AG04450 (cell line): ENCODE measurements around the gene RFX4. TPM values are rescaled to one million over a fixed set of nuclear protein-coding genes. Genes with fewer than 3 reads are reported as not detected.

Source experiments
- CTCF ChIA-PET: fragments of 300-600, 350-600 bp; formaldehyde crosslinking; extraction: SDS; loops from one replicate; lab custom pipeline; 2022; ENCODE audit warnings: antibody characterized with exemption, inconsistent platforms; lab: Charles Lee
- POLR2A ChIA-PET: fragments of 350-600 bp; formaldehyde crosslinking; extraction: SDS; loops from one replicate; lab custom pipeline; 2021; ENCODE audit warnings: antibody characterized with exemption, inconsistent platforms; lab: Yijun Ruan, JAX
- DNase-seq: peaks from one replicate; pipeline ENCODE4 v3.0.0-alpha.2; 2011; ENCODE audit warnings: low read depth, low spot score
- H3K27ac ChIP-seq: one replicate; pipeline ENCODE4 v1.5.1; 2012; ENCODE audit warnings: low read depth, low read length, control low read depth
- H3K27me3 ChIP-seq: one replicate; pipeline ENCODE4 v1.6.0; 2012; ENCODE audit warnings: low read length; ENCODE audit not compliant: control insufficient read depth, insufficient read depth
- H3K4me3 ChIP-seq: 2 replicates; pipeline ENCODE4 v1.5.1; 2011; ENCODE audit warnings: mild to moderate bottlenecking, low read depth, low read length, control low read depth
- H3K9me3 ChIP-seq: 2 replicates; pipeline ENCODE4 v1.5.1; 2012; ENCODE audit warnings: low read length; ENCODE audit not compliant: control insufficient read depth, insufficient read depth
- polyA plus RNA-seq: library from polyadenylated mRNA; depleted of rRNA; stranded (reverse); fragments of >200 nt; gene quantifications from 2 replicates; pipeline ENCODE4 v1.2.3, GENCODE V29; 2011; rRNA removed
- TF ChIP-seq, protein P1 (sequence below): IDR thresholded peaks from 2 replicates; pipeline ENCODE4 v1.5.1; 2011; ENCODE audit warnings: low read depth, low read length, control low read depth, inconsistent platforms

RFX4 gene
- polyA plus RNA-seq, 1 experiment = not detected

DNA sequence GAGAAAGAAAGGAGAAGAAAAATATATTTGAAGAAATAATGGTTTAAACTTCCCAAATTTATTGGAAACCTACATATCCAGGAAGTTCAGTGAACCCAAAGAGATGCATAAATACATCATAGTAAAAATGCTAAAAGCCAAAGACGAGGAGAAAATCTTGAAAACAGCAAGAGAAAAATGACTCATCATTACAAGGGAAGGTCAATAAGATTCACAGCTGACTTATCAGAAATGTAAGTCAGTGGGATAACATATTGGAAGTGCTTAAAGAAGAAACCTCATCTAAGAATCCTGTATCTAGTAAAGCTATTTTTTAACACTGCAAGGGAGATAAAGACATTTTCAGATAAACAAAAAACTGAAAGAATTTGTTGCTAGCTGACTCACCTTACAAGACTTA lies 211.6 kb downstream of the RFX4 start:
- TF ChIP-seq, protein P1, sequence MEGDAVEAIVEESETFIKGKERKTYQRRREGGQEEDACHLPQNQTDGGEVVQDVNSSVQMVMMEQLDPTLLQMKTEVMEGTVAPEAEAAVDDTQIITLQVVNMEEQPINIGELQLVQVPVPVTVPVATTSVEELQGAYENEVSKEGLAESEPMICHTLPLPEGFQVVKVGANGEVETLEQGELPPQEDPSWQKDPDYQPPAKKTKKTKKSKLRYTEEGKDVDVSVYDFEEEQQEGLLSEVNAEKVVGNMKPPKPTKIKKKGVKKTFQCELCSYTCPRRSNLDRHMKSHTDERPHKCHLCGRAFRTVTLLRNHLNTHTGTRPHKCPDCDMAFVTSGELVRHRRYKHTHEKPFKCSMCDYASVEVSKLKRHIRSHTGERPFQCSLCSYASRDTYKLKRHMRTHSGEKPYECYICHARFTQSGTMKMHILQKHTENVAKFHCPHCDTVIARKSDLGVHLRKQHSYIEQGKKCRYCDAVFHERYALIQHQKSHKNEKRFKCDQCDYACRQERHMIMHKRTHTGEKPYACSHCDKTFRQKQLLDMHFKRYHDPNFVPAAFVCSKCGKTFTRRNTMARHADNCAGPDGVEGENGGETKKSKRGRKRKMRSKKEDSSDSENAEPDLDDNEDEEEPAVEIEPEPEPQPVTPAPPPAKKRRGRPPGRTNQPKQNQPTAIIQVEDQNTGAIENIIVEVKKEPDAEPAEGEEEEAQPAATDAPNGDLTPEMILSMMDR = no peak
- ChIA-PET CTCF (no interaction called here), POLR2A (no interaction called here)
- H3K27me3 ChIP-seq = no peaks in the 10 kb centered on the region
- no peak overlapping the region for H3K4me3 ChIP-seq
- peaks cover 2% of the 10 kb centered on the region; the same call in 1 of the 2 replicates for H3K9me3 ChIP-seq
- DNase-seq = no peak
- no peak overlapping the region for H3K27ac ChIP-seq

DNA sequence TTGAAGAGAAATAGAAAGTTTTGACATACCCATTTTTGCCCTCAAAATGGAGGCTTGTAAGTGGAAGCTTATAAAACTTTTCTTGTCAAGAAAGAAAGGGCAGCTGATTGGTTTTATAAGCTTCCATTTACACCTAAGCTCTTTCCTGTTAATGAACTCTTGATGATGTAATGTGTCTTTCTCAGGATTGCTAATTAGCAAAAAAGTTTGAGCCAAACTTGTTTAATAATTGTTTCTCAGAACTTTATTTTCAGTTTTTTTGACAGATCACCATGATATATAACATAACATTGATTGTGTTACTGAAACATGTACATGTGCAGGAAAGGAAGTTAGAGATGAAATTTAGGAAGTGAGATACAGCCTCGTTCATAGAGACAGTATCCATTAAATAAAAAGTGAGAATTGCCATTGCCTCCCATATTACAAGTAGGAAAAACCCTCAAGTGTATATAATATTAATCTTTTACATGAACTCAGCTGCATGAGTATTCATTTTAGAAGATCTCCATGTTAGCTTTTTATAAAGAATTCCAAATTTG lies 218.4 kb downstream of the RFX4 start:
- CTCF ChIA-PET = interaction anchor here (1.3 to 2.2 kb wide), 2 partner anchors 41 to 118 kb away, joined by 4 to 9 read pairs; no protein-coding TSS in a partner anchor
- POLR2A ChIA-PET = no interaction called here
- Histone ChIP-seq H3K9me3 (no peaks in the 10 kb centered on the region), H3K4me3 (no peak overlapping the region), H3K27ac (no peak overlapping the region), H3K27me3 (no peaks in the 10 kb centered on the region)
- DNase-seq = no peak
- TF ChIP-seq, protein P1 = no peak

DNA sequence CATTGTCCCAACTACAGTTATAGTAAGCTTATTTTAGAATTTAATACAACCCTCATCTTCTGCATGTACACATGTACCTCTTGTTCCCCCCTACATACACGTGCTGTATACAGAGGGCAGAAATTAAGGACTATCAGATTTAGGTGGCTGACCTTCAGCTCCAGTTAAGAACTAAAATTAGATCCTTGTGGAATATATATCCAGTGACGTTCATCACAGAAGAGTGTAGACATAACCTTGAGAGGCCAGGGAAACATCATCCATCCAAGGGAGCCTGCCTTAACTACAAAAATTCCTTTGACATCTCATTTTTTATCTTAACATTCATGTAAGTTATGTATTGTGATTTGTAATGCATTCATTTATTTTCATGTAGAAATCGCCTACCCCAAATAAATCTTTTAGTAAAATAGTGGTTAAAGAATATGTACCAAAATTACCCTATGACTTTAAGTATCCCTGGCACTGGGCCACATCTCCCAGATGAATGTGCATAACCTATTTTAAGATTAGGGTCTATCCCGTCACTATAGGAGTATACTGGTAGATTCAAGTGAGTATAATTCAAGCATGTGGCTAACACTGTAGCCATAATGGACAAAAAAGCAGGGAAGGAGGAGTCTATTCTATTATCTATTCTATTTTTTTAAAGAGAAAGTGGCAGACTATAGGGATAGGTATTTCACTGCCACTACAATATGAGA lies 219.2 kb downstream of the RFX4 start:
- TF ChIP-seq, protein P1 = no peak
- H3K9me3 ChIP-seq = no peaks in the 10 kb centered on the region
- H3K4me3 ChIP-seq = no peak overlapping the region
- H3K27me3 ChIP-seq = no peaks in the 10 kb centered on the region
- no peak overlapping the region for H3K27ac ChIP-seq
- CTCF ChIA-PET = interaction anchor here (1.3 to 2.2 kb wide), 2 partner anchors 40 to 118 kb away, joined by 4 to 9 read pairs; no protein-coding TSS in a partner anchor
- DNase-seq = no peak
- POLR2A ChIA-PET = no interaction called here

DNA sequence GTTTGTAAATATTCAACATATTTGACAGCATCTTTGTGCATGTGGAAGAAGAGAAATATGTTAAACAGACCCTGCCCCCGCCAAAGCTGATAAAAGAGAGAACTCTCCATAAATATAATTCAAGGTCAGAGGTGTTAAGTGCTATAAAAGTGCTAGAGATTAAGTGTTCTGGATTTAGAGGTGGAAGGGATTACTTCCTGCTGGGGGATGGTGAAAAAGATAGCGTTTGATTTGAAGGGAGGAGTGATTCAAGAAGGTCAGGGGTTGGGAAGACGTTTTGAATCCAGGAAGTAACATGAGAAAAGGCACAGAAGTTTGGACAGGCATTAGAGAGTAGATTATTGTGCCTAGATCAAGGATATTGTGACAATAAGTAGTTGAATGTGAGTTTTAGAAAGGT lies 221.9 kb downstream of the RFX4 start:
- H3K9me3 ChIP-seq = no peaks in the 10 kb centered on the region
- H3K4me3 ChIP-seq = no peak overlapping the region
- no peaks in the 10 kb centered on the region for H3K27me3 ChIP-seq
- no peak for DNase-seq
- POLR2A ChIA-PET = no interaction called here
- CTCF ChIA-PET = no interaction called here
- TF ChIP-seq, protein P1 = no peak
- no peak overlapping the region for H3K27ac ChIP-seq

Other genes starting within 250 kb of the RFX4 start
- 11.0 and 14.1 TPM in 2 replicates for gene POLR3B, start 225.3 kb upstream of the RFX4 start, polyA plus RNA-seq
- gene RIC8B, start 191.7 kb downstream of the RFX4 start, polyA plus RNA-seq = 9.5 and 11.2 TPM in 2 replicates